ENCODE data around the gene SASS6. TPM values are rescaled to one million over a fixed set of nuclear protein-coding genes. Genes with fewer than 3 reads are reported as not detected.
A peak's percentile ranks its signal among the peaks of the same experiment; 100 is the strongest.
"Not testable (repeated sequence)": the region's sequence is repeated elsewhere in the genome, so short reads cannot be mapped to it uniquely, and the experiment has no call there.

Gene SASS6
- total RNA-seq, 6 donors from 2014 or later, result 1.5 to 4.9 (median 2.3) TPM

DNA sequence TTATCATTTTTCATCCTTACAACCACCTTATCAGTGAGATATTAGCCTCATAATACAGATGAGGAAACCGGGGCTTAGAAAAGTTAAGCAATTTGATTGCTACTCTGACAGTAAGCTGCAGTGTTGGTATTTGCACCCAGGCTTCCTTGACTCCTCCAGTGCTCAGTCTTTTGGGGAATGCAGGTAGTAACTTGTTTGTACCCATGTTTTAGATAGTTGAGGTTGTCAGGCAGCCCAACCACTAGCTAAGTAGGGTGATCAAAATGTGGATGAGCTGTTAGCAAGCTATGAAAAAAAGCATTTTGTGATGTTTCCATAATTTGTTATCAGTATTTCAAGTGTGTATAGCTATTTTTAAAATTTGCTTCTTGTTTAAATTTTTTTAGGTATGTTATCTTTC is 80.8 kb downstream of the SASS6 start:
- no peak for ATAC-seq (ENCODE audit: low FRiP score in 2 of 2)
- WGBS, 2 donors, result 65 to 80% methylated on average over 1 of the region's 1 CpG
- H3K27ac ChIP-seq, result peak overlapping the region in 1 of 4 donors; percentile 27
- DNase-seq, result no peak
- no peak overlapping the region for H3K4me3 ChIP-seq
- TF ChIP-seq EP300 (IDR thresholded peaks at IDR 0.05), result no peak
- TF ChIP-seq, protein P1, sequence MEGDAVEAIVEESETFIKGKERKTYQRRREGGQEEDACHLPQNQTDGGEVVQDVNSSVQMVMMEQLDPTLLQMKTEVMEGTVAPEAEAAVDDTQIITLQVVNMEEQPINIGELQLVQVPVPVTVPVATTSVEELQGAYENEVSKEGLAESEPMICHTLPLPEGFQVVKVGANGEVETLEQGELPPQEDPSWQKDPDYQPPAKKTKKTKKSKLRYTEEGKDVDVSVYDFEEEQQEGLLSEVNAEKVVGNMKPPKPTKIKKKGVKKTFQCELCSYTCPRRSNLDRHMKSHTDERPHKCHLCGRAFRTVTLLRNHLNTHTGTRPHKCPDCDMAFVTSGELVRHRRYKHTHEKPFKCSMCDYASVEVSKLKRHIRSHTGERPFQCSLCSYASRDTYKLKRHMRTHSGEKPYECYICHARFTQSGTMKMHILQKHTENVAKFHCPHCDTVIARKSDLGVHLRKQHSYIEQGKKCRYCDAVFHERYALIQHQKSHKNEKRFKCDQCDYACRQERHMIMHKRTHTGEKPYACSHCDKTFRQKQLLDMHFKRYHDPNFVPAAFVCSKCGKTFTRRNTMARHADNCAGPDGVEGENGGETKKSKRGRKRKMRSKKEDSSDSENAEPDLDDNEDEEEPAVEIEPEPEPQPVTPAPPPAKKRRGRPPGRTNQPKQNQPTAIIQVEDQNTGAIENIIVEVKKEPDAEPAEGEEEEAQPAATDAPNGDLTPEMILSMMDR (IDR thresholded peaks at IDR 0.05), result no peak
- H3K27me3 ChIP-seq, result no peaks in the 10 kb centered on the region
- no peaks in the 10 kb centered on the region for H3K9me3 ChIP-seq
- peaks cover 10 to 30% (median 20%) of the 10 kb centered on the region in 4 donors for H3K4me1 ChIP-seq
- H3K36me3 ChIP-seq, result peaks cover 0 to 20% (median 0%) of the 10 kb centered on the region in 4 donors

GRCh38 chr1:100051401-100051800 is 81.3 kb downstream of the SASS6 start:
- peak overlapping the region in 1 of 4 donors; percentile 27 for H3K27ac ChIP-seq
- DNase-seq (no peak), ATAC-seq (ENCODE audit: low FRiP score in 2 of 2) (no peak)
- no peaks in the 10 kb centered on the region for H3K27me3 ChIP-seq
- peaks cover 0 to 17% (median 0%) of the 10 kb centered on the region in 4 donors for H3K36me3 ChIP-seq
- H3K4me3 ChIP-seq, result no peak overlapping the region
- WGBS, 2 donors, result 48 to 60% methylated on average over 4 of the region's 4 CpGs
- H3K4me1 ChIP-seq, result peaks cover 10 to 34% (median 22%) of the 10 kb centered on the region in 4 donors
- TF ChIP-seq EP300 (IDR thresholded peaks at IDR 0.05) (no peak), POLR2A (IDR thresholded peaks at IDR 0.05) (no peak), POLR2AphosphoS5 (IDR thresholded peaks at IDR 0.05) (no peak)
- TF ChIP-seq, protein P1 (IDR thresholded peaks at IDR 0.05), result no peak
- H3K9me3 ChIP-seq, result no peaks in the 10 kb centered on the region

DNA sequence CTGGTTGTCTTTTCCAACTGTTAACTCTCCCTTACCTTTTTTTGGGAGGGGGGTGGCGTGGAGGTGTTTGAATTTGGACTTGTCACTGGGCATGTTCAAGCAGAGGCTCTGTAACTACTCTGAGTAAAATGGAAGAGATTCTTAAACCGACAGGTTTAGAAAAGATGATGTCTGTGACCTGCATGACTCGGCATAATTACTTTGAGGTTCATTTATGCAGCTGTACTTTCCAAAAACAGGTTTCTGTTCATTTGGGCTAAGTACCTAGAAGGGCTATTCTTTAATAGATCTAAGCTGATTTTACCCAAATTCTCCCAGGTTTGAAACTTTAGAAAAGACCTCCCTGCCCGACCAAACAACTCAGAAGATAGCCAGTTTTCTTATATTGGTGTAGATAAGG is 82.6 kb downstream of the SASS6 start:
- TF ChIP-seq POLR2AphosphoS5 (IDR thresholded peaks at IDR 0.05) (no peak), EP300 (IDR thresholded peaks at IDR 0.05) (no peak), POLR2A (IDR thresholded peaks at IDR 0.05) (no peak)
- TF ChIP-seq, protein P1 (IDR thresholded peaks at IDR 0.05), result no peak
- ATAC-seq (ENCODE audit: low FRiP score in 2 of 2) (no peak), DNase-seq (no peak)
- peak overlapping the region in 1 of 4 donors; percentile 21 for H3K27ac ChIP-seq
- H3K9me3 ChIP-seq, result no peaks in the 10 kb centered on the region
- H3K36me3 ChIP-seq, result peaks cover 0 to 17% (median 0%) of the 10 kb centered on the region in 4 donors
- no peaks in the 10 kb centered on the region for H3K27me3 ChIP-seq
- 82 to 89% methylated on average over 4 of the region's 4 CpGs for WGBS, 2 donors
- no peak overlapping the region for H3K4me3 ChIP-seq
- H3K4me1 ChIP-seq, result peaks cover 10 to 34% (median 23%) of the 10 kb centered on the region in 4 donors

- 71 to 90% methylated on average over 11 of the region's 11 CpGs for WGBS, 2 donors
- H3K9me3 ChIP-seq; H3K4me3 ChIP-seq; H3K27me3 ChIP-seq; ATAC-seq (ENCODE audit: low FRiP score in 2 of 2); H3K27ac ChIP-seq: not testable (repeated sequence)
- DNase-seq, result peak in 1 of 2 donors; percentile 48
- TF ChIP-seq POLR2AphosphoS5 (IDR thresholded peaks at IDR 0.05), result peak in 1 of 2 donors; percentile 12
- peaks cover 10 to 49% (median 23%) of the 10 kb centered on the region in 4 donors for H3K4me1 ChIP-seq
- peaks cover 0 to 13% (median 0%) of the 10 kb centered on the region in 4 donors for H3K36me3 ChIP-seq
Observed at GRCh38 chr1:100047235-100047708, 85.5 kb downstream of the SASS6 start.

DNA sequence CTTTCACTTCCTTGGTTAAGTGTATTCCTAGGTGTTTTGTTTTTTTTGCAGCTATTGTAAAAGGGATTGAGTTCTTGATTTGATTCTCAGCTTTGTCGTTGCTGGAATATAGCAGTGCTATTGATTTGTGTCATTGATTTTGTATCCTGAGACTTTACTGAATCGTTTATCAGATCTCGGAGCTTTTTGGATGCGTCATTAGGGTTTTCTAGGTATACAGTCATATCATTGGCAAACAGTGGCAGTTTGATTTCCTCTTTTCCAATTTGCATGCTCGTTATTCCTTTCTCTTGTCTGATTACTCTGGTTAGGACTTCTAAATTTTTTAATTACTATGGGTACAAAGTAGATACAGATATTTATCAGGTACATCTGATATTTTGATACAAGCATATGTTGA is 87.5 kb downstream of the SASS6 start:
- no peaks in the 10 kb centered on the region for H3K27me3 ChIP-seq
- TF ChIP-seq POLR2AphosphoS5 (IDR thresholded peaks at IDR 0.05), result no peak
- TF ChIP-seq EP300 (IDR thresholded peaks at IDR 0.05), result no peak
- no peak for TF ChIP-seq POLR2A (IDR thresholded peaks at IDR 0.05)
- TF ChIP-seq, protein P1 (IDR thresholded peaks at IDR 0.05), result no peak
- peaks cover 0 to 3% (median 0%) of the 10 kb centered on the region in 4 donors for H3K36me3 ChIP-seq
- H3K9me3 ChIP-seq, result no peaks in the 10 kb centered on the region
- WGBS, 2 donors, result 94% methylated on average over 5 of the region's 5 CpGs
- H3K27ac ChIP-seq, result no peak overlapping the region
- H3K4me3 ChIP-seq, result no peak overlapping the region
- DNase-seq (no peak), ATAC-seq (ENCODE audit: low FRiP score in 2 of 2) (no peak)
- H3K4me1 ChIP-seq, result peaks cover 24 to 61% (median 34%) of the 10 kb centered on the region in 4 donors
